GM18870 (cell line): ENCODE measurements around the gene TFAP2D.

Experiments used
- ATAC-seq: cut with Tn5 transposase; IDR thresholded peaks from one replicate; pipeline ENCODE4 v1.9.1; 2021; ENCODE audit warnings: moderate library complexity; ENCODE audit not compliant: unreplicated experiment

The TFAP2D gene

DNA sequence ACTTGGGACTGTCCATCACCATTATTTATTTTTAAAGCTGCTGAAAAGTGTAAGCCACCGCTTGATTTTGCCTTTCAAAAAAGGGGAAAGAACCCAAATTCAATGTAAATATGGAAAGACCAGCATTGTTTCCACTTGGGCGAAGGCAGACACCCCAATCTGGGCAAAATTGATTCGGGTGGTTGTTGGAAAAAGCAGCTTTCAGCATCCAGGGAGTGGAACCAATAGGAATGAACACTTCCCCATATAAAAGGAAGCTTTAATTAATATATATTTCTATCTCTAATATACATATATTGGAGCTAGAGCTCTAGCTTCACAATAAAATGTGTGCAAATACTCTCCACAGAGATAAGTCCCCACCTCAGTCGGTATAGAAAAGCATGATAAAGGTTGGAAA, at the start of gene TFAP2D:
Gene TFAP2D (plus strand): TSS at position 301 of the 400 bp plus-strand sequence. CDS start 530 bp downstream, outside the sequence.
- no peak for ATAC-seq

DNA sequence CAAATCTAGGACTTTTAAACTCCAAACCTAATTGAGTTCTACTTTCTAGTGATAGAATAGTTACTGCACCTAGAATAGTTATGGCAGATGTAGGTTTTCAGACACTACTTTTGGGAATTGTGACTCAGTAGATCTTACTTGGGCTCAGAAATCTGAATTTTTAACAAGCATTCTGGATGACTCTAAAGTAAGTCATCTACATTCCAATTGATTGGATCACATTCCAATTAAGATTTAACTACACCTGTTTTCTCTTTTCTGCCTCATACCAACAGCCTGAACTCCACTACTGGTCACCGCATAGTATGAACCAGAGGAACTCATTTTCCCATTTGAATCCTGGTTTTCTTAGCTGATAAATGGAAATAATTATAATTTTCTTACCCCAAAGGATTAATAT, 49.5 kb upstream of the TFAP2D start:
- ATAC-seq, result no peak

DNA sequence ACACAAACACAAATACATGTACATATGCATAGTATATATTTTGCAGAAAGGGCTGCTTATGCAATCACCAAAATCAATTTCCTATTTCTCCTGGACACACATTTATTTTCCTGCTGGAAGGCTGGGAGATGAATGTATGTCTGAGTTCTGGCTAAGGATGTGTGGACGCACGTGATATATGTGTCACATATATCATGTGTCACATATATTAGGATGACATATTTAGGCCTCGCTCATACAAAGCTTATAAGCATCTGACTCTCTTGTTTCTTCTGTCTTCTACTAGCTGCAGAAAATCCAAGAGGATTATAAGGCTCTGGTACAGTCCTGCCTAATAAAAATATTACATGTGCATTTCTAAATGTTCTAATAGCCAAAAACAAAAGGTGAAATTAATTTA, 47.2 kb upstream of the TFAP2D start:
- no peak for ATAC-seq

DNA sequence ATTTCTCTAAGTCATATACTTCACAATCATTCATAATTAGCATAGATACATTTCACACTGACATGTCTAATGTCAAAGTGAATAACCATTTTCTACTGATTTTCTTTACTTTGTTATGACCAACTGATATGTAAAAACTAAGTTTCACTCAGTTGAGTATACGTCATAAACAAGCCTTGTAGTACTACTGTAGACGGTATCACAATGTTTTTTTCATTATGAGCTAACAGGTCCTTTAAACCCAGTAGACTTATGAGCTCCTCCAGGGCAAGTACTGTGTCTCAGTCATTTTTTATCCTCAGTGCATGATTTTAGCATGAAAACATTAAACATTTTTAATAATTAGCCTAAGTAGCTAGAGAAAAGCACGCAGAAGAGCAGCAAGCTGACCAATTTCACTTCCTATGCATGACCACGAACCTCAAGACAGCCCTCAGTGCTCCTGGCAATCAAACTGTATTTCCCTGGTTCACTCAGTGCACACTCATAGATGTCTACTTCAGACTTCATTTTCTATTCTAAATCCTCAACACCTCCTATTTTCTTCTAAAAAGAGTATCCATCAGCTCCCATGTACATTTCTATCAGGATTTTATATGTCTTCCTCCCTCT, 32.0 kb upstream of the TFAP2D start:
- peak; percentile 82 for ATAC-seq

DNA sequence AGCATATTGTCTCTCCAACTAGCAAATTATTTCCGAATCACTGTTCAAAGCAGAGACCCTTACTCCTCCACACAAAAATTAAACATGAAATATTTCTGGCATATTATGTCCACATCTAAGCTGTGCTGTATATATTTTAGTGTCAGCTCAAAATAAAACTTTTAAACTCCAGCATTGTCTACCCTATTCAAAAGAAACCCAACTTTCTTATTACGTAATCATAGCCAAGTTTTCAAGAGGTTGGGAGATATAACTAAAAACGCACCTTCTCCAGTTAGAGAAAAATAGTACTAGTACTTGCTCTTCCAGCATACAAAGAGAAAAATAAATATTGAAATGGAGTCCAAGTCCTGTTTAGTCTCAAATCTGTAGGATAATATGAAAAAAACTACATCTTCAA, 24.1 kb upstream of the TFAP2D start:
- no peak for ATAC-seq

DNA sequence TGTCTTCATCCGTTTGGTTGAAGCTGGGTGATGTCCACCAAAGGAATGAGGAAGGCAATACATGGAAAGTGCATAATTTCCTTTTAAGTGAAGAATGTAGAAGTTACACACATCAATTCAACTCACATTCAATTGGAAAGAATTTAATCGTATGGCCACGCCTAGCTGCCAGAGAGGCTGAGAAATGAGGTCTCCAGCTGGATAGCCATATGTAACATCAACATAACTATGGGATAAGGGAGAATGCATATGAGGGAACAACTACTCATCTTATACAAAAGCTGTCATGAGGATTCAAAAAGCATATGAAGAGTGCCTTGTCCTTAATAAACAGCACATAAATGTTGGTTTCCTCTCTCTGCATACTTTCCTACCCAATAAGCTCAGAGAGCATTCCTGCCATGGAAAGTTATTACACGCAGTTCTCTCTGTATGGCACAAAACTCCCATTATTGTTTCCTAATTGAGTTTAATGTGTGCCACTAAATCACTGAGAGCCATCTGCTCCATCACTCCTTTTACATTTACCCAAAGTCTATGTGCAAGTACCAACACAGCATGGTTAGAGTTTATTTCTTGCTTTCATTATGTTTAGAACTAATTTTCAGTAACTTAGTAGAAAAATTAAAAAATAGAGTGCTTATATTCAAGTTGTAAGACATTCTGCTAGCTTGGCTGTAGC, 21.4 kb upstream of the TFAP2D start:
- ATAC-seq, result no peak

DNA sequence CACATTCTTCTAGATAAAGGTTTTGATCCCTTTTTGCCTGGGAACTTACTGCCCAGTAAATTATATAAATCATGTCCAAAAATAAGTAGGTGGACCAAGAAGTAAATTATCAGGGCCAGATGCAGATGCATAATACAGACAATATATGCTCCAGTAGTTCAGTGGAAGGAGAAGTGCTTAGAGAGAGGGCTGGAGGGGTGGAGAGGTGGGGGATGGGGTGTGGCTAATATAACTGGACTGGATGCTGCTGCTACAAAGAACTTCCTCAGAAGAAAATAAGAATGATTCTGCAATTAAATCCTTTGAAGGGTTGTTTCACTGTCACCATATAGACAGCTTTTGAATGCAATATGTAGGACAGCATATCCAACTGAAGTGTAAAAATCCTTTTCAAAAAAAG, 14.8 kb upstream of the TFAP2D start:
- ATAC-seq, result no peak

DNA sequence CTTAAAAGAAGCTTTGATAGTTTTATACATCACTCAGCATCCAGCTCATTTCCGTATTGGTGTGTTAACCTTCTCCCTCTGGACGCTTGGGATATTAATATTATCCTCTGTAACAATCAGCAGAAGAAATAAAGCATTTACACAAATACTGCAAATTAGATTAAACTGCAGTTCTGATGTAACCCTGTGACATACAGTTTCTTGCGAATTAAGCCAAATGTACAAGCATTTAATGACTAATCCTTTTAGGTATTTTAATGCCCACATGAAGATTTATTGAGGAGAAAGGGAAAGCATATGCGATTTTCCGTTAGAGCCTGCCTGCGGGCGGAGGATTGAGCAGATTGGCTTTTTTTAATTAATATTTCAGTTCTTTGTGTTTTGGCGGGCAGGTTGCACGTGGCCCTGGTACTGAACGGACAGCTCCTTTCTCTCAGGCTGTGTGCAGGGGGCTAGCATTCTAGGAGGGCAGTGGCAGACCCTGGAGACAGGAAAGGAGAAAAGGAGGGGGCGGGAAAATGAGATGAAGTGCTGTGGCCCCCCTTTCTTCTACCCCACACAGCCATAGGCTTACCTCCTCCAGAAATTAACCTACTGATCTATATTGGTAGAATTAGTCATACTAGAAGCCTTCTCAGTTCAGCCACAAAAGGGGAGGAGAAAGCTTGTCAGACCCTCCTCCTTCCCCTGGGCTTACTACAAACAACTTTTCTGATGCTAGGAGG, 14.1 kb upstream of the TFAP2D start:
- peak; percentile 77 for ATAC-seq

DNA sequence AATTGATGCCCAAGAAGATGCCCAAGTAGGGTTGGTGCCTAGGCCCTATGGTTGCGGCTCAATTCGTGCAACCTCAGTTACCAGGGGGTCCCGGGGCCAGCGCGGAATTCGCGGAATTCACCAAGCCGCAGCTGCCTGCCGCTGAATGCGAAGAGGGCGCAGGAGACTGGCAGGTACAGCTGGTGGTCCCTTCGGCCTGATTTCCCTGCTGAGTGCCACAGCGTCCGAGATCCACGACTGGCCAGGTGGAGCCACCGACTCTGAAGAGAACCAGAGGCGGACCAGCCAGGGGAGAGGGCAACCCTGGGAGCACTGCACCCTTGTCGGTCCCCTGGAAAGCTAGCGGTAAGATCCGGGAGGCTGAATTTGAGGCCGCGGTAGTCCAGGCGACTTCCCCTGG, 6.8 kb upstream of the TFAP2D start:
- no peak for ATAC-seq

DNA sequence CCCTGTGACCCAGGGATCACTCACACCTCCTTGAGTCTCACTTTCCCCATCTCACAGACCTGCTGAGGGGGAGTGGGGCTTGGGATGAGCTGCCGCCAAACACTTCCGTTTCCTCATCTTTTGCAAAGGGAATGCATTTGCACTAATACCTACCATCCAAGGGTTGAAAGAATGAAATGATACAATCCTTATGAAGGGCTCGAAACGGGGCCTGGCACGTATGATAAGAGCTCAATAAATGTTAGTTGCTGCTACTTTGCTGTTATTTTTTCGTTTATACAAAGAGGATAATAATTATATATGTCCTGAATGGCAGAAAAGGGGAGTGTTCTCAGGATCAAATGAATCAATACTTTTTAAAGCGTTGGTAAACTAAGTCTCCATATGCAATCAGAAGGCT, 6.1 kb upstream of the TFAP2D start:
- ATAC-seq, result no peak

DNA sequence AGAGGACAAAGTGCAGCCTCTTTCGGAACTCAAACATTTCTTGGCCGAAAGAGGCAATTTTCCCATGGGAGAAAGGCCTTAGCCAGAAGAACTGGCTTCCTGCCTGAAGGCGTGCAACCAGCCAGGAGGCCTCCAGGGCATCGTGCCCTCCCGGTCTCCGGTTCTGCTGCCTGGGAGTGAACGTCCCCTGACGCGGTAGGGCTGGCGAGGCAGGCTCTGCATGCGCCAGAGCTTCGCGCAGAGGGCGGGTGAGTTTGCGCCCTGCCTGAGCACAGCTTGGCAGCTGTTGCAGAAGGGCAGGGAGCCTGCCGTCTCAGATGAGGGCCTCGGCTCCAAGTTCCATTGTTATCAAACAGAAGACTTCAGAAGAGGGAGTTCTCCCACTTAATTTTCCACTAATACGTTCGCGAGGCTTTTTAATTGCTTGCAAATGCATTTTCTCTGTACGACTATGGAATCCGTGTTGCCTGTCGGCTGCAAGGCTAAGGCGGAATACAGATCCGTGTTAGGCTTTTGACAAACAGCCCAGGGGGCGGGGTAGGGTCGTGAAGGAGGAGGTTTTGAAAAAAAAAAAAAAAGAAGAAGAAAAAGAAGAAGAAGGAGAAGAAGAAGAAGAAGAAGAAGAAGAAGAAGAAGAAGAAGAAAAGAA, 5.5 kb upstream of the TFAP2D start:
- no peak for ATAC-seq

DNA sequence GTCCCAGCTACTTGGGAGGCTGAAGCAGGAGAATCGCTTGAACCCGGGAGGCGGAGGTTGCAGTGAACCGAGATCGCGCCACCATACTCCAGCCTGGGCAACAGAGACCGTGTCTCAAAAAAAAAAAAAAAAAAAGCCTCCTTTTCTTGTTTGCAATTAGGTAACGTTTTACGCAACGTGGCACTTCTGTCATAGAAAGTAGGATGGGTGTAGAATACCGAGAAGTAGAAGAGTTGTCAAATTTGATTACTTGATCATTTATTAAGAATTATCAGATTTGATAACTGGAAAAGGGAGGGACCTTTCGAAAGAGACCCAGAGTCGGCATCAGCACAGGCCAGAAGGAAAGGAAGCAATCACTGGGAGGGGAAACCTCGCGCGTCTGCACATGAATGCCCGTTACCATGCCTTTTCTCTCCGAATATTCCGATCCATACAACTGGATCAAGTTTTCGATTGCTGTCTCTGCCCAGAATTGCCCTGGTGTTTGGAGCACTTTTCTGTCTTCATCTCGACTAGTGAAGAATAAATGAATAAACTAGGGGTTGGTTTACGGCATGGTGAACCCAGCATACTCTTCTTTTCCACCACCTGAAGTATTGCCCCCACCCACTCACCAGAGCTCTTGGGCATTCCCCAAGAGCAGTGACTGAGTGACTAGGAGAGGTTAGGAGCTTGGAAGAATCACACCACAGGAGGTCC, 4.5 kb upstream of the TFAP2D start:
- ATAC-seq, result no peak

DNA sequence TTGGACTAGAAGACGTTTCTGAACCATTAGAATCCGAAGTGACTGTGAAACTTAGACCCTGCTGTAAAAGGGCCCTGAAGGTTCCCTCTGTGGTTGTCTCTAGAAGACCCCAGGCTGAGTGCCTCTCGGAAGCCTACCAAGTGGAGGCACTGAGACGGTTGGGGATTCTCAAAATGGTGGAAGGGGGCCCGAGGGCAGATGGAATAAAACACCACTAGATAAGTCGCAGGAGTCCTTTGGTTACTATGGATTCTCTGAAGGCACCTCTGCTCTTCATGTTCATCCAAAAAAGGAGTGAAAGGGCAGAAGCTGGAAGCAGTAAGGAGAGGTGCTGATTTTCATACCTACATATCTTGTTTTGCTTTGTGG, 4.0 kb upstream of the TFAP2D start:
- no peak for ATAC-seq

DNA sequence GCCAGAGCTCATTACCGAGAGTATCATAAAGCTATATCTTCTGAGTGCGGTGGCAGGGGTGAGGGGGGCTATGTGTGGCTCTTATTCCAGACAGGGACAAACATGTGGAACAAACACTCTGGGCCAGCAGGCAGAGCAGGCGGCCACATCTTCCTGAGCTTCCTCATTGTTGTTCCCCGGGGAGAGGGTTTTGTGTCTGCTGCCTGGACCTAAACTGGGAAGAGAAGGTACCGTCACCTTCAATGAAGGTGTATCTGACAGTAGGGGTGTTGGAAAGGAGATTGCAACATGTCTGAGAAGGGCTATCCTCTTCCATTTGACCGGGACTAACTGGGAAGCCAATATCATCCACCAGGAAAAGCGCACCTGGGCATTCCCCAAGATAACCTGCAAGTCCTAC, 1.6 kb upstream of the TFAP2D start:
- ATAC-seq, result no peak

DNA sequence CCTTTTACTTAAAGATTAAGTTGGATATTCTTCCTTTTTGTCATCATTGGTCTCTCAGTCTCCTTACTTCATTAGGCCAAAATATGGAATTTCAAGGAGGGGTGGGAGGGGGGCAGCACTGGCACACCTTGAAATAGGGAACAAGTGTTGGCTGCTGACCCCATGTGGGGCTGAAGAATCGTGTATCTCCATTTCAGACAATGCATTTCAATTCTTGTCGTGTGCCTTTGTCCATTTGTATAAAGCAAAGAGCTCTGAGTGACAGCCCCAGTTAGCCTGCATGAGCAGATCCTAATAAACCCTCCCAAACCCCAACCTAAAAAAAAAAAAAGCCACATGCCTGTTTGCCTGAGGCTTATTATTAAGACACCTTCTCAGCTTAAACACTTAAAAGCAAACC, 1.0 kb upstream of the TFAP2D start:
- no peak for ATAC-seq

DNA sequence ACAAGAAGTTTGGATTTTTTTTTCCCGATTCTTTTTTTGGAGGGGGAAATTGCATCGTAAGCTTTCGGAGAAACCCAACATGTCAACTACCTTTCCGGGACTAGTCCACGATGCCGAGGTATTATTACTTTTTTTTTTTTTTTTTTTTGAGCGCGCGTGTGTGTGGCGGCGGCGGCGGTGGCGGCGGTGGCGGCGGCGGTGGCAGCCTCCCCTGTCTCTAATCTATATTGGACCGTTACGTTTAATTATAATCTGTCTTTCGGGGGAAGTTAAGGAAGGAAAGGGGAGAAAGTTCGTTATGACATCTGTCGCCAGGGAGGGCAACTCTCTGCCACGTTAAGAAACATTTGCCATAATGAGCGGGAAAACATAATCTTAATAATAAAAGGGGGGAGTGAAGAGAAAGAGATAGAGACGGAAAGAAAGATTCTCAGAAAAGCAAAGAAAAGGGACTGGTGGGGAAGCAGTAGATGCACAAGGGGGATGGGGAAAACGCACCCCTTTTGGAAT, 706 bp downstream of the TFAP2D start:
- no peak for ATAC-seq

DNA sequence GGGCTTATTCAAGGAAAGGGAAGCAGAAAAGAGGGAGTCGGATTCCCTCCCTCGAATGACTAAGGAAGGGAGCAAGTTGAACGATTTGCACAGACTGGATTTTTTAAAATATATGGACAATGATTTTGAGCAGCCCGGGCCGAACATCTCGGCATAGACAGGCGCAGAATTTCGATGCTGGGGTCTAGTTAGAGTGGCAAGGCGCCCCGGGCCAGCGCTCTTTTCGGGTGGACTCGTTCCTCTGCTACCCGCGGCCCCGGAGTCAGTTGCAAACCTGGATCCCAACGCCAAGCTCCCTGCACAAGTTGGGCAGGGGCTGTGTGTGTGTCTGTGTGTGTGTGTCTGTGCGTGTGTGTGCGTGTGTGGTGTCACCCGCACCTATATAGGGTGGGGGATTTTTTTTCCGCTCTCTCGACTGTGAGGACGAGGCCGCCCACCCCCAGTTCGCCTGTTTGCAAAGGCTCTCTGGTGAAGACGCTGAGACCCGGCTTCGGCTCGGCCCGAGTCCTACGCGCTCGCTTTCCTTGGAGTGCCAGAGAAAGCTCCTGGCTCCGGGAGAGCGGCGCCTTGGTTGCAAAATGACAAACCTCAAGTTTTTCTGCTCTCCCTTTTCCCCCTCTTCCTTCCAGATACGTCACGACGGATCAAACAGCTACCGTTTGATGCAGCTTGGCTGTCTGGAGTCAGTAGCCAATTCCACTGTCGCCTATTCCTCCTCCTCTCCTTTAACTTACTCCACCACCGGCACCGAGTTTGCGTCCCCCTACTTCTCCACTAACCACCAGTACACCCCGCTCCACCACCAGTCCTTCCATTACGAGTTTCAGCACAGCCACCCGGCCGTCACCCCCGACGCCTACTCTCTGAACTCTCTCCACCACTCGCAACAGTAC, 1.4 kb downstream of the TFAP2D start:
- no peak for ATAC-seq

DNA sequence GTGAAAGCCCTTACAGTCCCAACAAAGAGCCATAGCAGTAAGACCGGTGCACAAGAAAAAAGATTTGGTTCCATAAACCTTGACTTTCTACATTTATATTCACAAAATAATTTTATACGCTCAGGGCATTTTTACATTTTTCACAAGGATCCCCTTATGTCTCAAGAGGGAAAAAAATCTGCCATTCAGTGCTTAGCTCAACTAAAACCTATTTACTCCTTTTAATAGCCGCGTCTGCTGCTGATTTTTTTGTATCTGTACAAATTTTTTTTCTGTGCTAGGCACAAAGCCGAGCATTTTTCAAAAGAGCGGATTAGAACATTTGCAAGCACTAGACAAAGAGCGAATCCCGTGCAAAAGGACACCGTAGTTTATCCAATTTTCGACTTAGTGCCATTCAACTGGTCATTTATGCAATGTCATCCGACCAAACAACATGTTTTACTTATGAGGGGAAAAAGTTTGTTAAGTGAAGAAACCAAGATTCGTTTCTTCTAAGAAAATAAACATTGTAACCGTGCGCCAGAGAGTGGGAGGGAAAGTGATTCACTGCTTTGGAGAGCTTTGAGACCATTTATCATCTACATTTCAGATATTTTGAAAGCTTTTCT, 3.7 kb downstream of the TFAP2D start:
- no peak for ATAC-seq

DNA sequence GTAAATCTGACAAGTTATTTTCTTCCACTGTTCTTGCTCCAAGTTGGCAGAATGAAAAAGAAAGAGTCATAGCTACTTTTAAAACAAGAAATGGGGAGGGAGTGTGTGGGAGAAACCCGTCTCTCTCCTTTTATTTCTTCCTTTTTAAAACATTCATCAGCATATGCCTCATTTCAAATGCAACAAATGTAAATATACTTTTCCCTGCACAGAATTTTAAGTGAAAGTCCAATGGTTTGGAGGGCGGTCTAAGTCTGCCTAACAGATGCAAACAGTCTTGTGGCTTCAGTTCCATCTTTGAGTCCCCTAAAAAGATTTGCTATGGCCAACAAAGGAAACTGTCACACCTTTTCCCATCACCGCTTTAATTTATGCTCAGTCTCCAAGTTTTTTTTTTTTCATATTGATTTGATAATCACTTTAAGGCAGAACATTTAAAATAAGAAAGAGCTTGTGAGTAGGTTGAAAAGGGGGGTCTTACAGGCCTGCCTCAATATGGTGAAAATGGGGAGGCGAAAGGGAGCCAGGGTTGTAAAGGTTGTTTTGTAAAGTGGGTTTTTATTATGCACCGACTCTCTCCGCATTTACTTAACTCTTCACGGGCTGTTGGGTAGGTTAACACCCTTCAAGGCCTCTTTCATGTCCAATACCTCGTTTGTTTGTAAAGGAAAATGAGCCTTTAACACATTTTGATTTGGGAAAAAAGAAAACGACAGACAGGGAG, 4.6 kb downstream of the TFAP2D start:
- no peak for ATAC-seq
